Panc1 (cell line): Measurements from ENCODE around the gene MRGPRF.

Experiments used
- TCF7L2 ChIP-seq: IDR thresholded peaks from 2 replicates; pipeline ENCODE4 v1.6.1; 2011; ENCODE audit warnings: mild to moderate bottlenecking, low read depth, low read length, inconsistent platforms
- TF ChIP-seq, protein P1 (sequence below): fragments of 450-650 bp; IDR thresholded peaks from 2 replicates; pipeline ENCODE4 v1.5.1; 2017; ENCODE audit warnings: mild to moderate bottlenecking
- TF ChIP-seq, protein P2 (sequence below), 2 experiments: IDR thresholded peaks; 2 replicates each; pipeline ENCODE4 v1.6.1; 2011 to 2012; ENCODE audit warnings: low read depth in 2 of 2, control low read depth in 1 of 2, low read length in 1 of 2, mild to moderate bottlenecking in 1 of 2, moderate library complexity in 1 of 2; ENCODE audit not compliant: insufficient read depth in 1 of 2

DNA sequence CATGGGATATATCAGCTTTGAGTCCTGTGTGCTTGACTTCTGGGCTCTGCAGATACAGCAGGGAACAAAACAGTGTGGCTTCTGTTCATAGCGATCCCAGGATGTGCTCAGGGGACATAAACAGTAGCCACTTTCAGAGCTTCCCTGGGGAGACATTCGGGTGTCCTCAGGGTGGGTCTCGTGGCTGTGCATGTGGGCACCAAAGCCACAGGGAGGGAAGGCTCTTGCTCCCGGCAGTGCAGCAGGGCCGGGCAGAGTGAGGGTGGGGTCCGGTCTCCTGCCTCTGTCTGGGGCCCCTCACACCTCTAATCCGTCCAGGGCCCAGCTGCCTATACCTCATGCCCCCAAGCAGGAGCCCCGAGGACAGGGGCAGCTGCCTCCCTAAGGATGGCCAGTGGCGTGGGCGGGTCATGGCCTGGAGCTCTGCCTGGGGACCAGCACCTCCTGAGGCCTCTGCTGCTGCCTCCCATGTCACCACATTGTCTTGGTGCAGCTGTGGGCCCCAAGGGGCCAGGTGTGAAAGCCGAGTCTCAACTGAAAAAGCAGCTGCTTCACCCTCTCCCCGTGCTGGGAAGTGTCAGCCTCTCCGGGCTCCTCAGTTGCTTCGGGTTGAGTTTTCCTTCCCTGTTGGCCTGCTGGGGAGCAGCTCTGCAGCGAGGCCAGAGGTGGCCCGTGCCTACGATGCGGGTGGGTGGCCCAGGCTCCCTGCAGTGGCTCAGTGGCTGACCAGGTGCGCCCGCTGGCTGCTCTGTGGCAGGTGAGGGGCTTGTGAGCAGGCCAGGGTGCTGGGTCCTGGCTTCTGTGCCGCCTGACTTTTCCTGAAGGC is 39.5 kb upstream of the MRGPRF start:
- TF ChIP-seq, protein P1, sequence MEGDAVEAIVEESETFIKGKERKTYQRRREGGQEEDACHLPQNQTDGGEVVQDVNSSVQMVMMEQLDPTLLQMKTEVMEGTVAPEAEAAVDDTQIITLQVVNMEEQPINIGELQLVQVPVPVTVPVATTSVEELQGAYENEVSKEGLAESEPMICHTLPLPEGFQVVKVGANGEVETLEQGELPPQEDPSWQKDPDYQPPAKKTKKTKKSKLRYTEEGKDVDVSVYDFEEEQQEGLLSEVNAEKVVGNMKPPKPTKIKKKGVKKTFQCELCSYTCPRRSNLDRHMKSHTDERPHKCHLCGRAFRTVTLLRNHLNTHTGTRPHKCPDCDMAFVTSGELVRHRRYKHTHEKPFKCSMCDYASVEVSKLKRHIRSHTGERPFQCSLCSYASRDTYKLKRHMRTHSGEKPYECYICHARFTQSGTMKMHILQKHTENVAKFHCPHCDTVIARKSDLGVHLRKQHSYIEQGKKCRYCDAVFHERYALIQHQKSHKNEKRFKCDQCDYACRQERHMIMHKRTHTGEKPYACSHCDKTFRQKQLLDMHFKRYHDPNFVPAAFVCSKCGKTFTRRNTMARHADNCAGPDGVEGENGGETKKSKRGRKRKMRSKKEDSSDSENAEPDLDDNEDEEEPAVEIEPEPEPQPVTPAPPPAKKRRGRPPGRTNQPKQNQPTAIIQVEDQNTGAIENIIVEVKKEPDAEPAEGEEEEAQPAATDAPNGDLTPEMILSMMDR, result no peak
- no peak for TF ChIP-seq TCF7L2
- TF ChIP-seq, protein P2, sequence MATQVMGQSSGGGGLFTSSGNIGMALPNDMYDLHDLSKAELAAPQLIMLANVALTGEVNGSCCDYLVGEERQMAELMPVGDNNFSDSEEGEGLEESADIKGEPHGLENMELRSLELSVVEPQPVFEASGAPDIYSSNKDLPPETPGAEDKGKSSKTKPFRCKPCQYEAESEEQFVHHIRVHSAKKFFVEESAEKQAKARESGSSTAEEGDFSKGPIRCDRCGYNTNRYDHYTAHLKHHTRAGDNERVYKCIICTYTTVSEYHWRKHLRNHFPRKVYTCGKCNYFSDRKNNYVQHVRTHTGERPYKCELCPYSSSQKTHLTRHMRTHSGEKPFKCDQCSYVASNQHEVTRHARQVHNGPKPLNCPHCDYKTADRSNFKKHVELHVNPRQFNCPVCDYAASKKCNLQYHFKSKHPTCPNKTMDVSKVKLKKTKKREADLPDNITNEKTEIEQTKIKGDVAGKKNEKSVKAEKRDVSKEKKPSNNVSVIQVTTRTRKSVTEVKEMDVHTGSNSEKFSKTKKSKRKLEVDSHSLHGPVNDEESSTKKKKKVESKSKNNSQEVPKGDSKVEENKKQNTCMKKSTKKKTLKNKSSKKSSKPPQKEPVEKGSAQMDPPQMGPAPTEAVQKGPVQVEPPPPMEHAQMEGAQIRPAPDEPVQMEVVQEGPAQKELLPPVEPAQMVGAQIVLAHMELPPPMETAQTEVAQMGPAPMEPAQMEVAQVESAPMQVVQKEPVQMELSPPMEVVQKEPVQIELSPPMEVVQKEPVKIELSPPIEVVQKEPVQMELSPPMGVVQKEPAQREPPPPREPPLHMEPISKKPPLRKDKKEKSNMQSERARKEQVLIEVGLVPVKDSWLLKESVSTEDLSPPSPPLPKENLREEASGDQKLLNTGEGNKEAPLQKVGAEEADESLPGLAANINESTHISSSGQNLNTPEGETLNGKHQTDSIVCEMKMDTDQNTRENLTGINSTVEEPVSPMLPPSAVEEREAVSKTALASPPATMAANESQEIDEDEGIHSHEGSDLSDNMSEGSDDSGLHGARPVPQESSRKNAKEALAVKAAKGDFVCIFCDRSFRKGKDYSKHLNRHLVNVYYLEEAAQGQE (IDR thresholded peaks at IDR 0.05; ENCODE audit: insufficient read depth in 1 of 2, low read depth in 2 of 2, low read length in 1 of 2), result no peak
